CD1c-positive myeloid dendritic cell (primary cell): Measurements from ENCODE around the gene UNCX.
"Not testable (repeated sequence)": the region's sequence is repeated elsewhere in the genome, so short reads cannot be mapped to it uniquely, and the experiment has no call there.

Experiments
- DNase-seq: peaks from one replicate; pipeline ENCODE4 v3.0.0-alpha.2; 2016; ENCODE audit errors: extremely low spot score

UNCX gene

DNA sequence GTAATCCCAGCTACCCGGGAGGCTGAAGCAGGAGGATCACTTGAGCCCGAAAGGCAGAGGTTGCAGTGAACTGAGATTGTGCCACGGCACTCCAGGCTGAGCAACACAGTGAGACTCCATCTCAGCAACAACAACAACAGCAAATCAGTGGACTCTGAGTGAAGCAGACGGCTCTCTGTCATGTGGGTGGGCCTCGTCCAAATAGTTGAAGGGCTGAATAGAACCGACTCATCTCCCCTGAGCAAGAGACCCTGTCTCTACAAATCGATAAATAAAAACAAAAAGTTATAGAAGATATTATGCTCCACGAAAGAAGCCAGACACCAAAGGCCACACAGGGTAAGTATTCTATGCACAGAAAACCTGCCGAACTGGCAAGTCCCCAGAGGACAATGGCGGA lies 45.9 kb downstream of the UNCX start:
- DNase-seq, result no peak

DNA sequence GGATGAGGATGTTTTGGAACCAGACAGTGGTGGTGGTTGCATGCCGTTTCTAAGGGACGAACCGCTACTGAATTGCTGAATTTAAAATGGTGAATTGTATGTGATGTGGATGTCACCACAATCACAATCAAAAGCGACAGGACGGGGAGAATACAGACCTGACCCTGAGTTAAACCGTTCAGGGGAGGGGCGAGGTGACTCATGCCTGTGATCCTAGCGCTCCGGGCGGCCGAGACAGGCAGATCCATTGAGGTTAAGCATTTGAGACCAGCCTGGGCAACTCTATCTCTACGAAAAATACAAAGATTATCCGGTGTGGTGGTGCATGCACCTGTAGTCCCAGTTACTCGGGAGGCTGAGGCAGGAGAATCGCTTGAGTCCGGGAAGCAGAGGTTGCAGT lies 46.4 kb downstream of the UNCX start:
- DNase-seq, result no peak

DNA sequence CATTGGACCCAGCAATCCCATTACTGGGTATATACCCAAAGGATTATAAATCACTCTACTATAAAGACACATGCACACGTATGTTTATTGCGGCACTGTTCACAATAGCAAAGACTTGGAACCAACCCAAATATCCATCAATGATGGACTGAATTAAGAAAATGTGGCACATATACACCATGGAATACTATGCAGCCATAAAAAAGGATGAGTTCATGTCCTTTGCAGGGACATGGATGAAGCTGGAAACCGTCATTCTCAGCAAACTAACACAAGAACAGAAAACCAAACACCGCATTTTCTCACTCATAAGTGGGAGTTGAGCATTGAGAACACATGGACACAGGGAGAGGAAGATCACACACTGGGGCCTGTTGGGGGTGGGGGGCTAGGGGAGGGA lies 47.2 kb downstream of the UNCX start:
- not testable (repeated sequence) for DNase-seq

DNA sequence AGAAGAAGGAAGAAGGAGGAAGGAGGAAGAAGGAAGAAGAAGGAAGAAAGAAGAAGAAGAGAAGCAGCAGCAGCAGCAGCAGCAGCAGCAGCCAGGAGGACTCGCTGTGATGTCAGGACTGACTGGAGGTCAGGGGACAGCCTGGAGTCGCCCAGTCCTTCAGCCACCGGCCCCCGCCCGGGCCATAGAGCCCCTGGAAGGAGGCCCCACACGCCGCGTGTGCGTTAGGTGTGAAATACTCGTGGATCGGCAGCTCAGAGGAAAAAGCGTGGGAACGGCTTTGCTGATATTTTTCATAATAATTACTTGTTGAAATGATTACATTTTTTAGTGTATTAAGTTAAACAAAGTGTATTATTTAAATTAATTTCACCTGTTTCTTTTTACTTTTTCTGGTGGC lies 48.4 kb downstream of the UNCX start:
- no peak for DNase-seq

DNA sequence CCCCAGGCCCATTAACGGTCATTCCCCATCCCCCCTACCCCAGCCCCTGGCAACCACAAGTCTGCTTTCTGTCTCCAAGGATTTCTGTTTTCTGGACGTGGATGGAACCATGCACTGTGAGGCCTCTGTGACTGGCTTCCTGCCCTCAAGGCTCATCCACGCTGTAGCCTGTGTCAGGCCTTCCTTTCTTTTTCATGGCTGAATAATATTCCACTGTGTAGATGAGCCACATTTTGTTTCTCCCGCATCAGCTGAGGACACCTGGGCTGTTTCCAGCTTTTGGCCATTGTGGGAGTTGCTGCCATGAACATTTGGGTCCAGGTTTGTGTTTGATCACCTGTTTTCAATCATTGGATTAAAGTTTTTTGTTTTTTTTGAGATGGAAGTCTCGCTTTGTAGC lies 50.0 kb downstream of the UNCX start:
- DNase-seq, result no peak

- DNase-seq, result no peak
These were observed 50.7 kb downstream of the UNCX start for GRCh38 chr7:1283337-1283736.

DNA sequence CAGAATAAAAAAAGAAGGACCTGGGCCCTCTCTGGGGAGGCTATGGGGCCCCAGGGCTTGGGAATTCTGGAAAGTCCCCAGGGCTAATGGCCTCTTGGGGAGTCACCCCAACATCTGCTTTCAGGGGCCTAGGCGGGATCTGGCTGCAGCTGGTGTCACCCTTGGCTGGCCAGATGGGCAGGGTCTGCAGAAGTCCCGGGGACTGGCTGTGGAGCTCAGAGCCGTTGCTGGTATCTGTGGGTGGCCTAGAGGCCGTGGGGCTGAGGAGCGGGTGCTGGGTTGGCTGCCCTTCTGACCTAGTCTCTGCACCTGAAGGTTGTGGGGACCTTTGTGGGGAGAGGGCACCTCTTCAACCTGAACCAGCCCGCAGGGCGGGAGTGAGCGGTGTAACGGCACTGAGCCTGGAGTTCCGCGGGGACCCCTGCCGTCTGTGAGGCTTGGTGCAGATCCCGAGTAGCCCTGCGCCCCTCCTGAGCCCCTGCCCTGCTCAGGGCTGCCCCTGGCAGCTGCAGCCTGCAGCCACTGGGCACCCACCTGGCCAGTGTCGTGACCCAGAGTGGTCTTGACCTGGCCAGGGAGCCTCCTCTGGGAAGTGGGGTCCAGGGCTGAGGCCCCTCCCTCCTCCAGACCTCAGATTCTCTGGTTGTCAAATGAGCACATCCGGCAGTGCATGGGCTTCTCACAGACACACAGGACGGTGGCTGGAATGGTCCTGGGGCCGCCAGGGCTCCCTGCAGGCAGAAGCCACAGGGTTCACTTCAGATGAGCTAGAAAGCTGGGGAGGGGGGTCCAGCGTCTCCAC lies 51.5 kb downstream of the UNCX start:
- DNase-seq, result no peak

DNA sequence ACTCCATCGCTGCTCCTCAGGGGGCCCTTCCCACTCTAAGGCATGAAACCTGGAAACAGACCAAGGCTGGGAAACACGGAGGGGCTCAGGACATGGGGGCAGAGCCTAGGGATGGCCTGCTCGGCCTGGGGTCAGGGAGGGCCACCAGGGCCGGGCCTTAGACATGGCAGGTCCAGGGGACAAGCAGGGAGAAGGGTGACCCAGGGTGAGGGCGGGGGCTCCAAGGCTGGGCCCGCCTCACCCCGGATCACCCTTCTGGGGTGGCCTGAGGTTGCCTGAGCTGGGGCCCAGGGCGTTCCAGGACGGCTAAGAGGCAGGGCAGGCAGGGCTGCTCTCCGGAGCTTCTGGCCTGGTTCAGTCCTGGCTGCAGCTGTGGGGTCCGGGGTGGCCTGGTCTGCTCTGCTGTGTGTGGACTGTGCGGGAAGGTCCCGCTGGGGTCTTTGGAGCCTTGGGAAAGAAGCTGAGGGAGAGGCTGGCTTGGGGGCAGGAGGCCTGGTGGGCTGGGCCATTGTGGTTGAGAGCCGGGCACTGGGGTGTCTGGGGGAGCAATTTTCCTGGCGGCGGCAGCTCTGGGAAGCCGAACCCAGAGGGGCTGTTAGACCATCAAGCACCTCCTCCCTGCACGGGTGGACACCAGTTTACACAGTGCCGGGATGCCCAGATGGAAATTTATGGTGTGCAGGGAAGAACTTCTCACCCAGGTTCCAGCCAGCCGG lies 52.2 kb downstream of the UNCX start:
- no peak for DNase-seq

DNA sequence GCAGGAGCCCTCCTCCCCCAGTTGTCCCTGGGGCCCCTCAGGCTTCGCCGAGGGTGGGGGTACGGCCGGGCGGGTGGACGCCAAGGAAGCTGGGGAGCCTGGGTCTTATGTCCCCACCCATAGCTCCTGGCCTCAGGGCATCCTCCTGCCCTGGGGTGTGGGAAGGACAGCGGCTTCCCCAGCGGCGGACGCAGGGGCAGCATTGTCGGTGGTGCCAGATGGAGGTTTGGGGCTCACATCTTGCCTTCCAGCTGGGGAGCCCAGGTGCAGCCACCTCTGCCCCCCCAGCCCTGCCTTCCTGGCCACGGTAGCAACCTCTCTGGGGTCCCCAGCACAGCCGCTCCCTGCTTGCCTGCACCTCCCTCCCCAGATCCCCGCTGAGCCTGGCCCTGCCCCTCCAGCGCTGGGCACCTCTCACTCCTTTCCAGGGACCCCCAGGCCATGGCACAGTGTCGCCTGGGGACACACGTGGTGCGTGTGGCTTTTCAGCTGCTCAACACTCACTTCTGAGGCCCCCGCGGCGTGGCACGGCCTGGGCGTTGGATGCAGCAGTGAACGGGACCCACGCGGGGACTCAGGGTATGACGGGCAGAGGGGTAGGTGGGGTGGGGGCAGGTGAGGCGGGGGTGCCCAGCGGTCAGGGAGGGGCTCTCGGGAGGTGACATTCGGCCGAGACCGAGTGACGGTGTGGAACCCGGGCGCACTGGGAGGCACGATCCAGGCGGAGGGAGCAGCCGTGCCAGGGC lies 53.1 kb downstream of the UNCX start:
- no peak for DNase-seq
